Measurements from ENCODE around the gene BABAM1. TPM values are rescaled to one million over a fixed set of nuclear protein-coding genes. Genes with fewer than 3 reads are reported as not detected.
A peak's percentile ranks its signal among the peaks of the same experiment; 100 is the strongest.

BABAM1 gene
- total and polyA plus RNA-seq, 8 donors: 25.5 to 71.1 (median 33.0) TPM

GRCh38 chr19:17321655-17322489 is 54.6 kb downstream of the BABAM1 start:
- 92 to 98% methylated on average over 19 of the region's 19 CpGs for WGBS, 2 donors
- no peak overlapping the region for H3K4me3 ChIP-seq
- TF ChIP-seq CTCF (IDR thresholded peaks at IDR 0.05): no peak
- FAIRE-seq: no peak
- no peaks in the 10 kb centered on the region for H3K9me3 ChIP-seq
- H3K4me1 ChIP-seq: no peaks in the 10 kb centered on the region
- H3K36me3 ChIP-seq: peaks cover 0 to 12% (median 11%) of the 10 kb centered on the region in 3 donors
- peak in 1 of 6 donors; percentile 62 for DNase-seq
- H3K27me3 ChIP-seq: no peaks in the 10 kb centered on the region
- no peak for ATAC-seq
- intact Hi-C loops (cut with DNase I): no loop called here
- H3K27ac ChIP-seq: no peak overlapping the region

- intact Hi-C loops (cut with DNase I): no loop called here
- Histone ChIP-seq H3K27me3 (no peaks in the 10 kb centered on the region), H3K9me3 (no peaks in the 10 kb centered on the region), H3K27ac (no peak overlapping the region), H3K4me1 (no peaks in the 10 kb centered on the region), H3K4me3 (no peak overlapping the region), H3K36me3 (peaks cover 0 to 12% (median 11%) of the 10 kb centered on the region in 3 donors)
- FAIRE-seq (no peak), DNase-seq (no peak), ATAC-seq (no peak)
- TF ChIP-seq CTCF (IDR thresholded peaks at IDR 0.05): no peak
- WGBS, 2 donors: 79 to 85% methylated on average over 10 of the region's 10 CpGs
These were observed 55.6 kb downstream of the BABAM1 start for GRCh38 chr19:17322854-17323253.

- H3K4me3 ChIP-seq: no peak overlapping the region
- no peaks in the 10 kb centered on the region for H3K27me3 ChIP-seq
- H3K4me1 ChIP-seq: no peaks in the 10 kb centered on the region
- peaks cover 0 to 12% (median 11%) of the 10 kb centered on the region in 3 donors for H3K36me3 ChIP-seq
- ATAC-seq (no peak), FAIRE-seq (no peak), DNase-seq (no peak)
- intact Hi-C loops (cut with DNase I): no loop called here
- 55 to 57% methylated on average over 23 to 56 of the region's 56 CpGs for WGBS, 2 donors
- TF ChIP-seq CTCF (IDR thresholded peaks at IDR 0.05): no peak
- no peaks in the 10 kb centered on the region for H3K9me3 ChIP-seq
- no peak overlapping the region for H3K27ac ChIP-seq
These were observed 56.2 kb downstream of the BABAM1 start for GRCh38 chr19:17323300-17323963.

GRCh38 chr19:17323964-17324332 is 56.7 kb downstream of the BABAM1 start:
- peaks cover 0 to 12% (median 11%) of the 10 kb centered on the region in 3 donors for H3K36me3 ChIP-seq
- no peaks in the 10 kb centered on the region for H3K27me3 ChIP-seq
- H3K27ac ChIP-seq: no peak overlapping the region
- no peaks in the 10 kb centered on the region for H3K9me3 ChIP-seq
- FAIRE-seq: no peak
- no peak for DNase-seq
- 65 to 72% methylated on average over 7 of the region's 7 CpGs for WGBS, 2 donors
- no peak for ATAC-seq
- intact Hi-C loops (cut with DNase I): no loop called here
- H3K4me1 ChIP-seq: peaks cover 0 to 3% (median 0%) of the 10 kb centered on the region in 3 donors
- H3K4me3 ChIP-seq: no peak overlapping the region
- no peak for TF ChIP-seq CTCF (IDR thresholded peaks at IDR 0.05)

Data from pancreas (tissue), 10 donors.